Inflammatory macrophage treated with lipopolysaccharide for 1 hour (primary cell): ENCODE measurements around the gene MFSD6.
A peak's percentile ranks its signal among the peaks of the same experiment; 100 is the strongest.
"Not testable (repeated sequence)": the region's sequence is repeated elsewhere in the genome, so short reads cannot be mapped to it uniquely, and the experiment has no call there.

Source experiments
- DNase-seq, 2 donors: peaks; one replicate each; pipeline ENCODE4 v3.0.0-alpha.2; 2020 to 2022

Gene MFSD6

GRCh38 chr2:190504912-190505311, 96.8 kb downstream of the MFSD6 start:
- no peak for DNase-seq

GRCh38 chr2:190505696-190506095, 97.5 kb downstream of the MFSD6 start:
- no peak for DNase-seq

- no peak for DNase-seq
Observed at GRCh38 chr2:190506666-190507065, 98.5 kb downstream of the MFSD6 start.

- DNase-seq = no peak
Observed at GRCh38 chr2:190507135-190507534, 99.0 kb downstream of the MFSD6 start.

- not testable (repeated sequence) for DNase-seq
Observed at GRCh38 chr2:190509895-190510294, 101.7 kb downstream of the MFSD6 start.

- no peak for DNase-seq
Observed at GRCh38 chr2:190511104-190511503, 102.9 kb downstream of the MFSD6 start.

GRCh38 chr2:190512539-190513095, 104.5 kb downstream of the MFSD6 start:
- DNase-seq = peak in 1 of 2 donors; percentile 34

GRCh38 chr2:190513877-190514276, 105.7 kb downstream of the MFSD6 start:
- no peak for DNase-seq

- no peak for DNase-seq
Observed at GRCh38 chr2:190514676-190515075, 106.5 kb downstream of the MFSD6 start.

GRCh38 chr2:190515687-190516086, 107.5 kb downstream of the MFSD6 start:
- DNase-seq = no peak

- no peak for DNase-seq
Observed at GRCh38 chr2:190517468-190517867, 109.3 kb downstream of the MFSD6 start.

- no peak for DNase-seq
Observed at GRCh38 chr2:190519975-190520767, 112.0 kb downstream of the MFSD6 start.

GRCh38 chr2:190524928-190525327, 116.8 kb downstream of the MFSD6 start:
- no peak for DNase-seq

- DNase-seq = peak; percentile 71 to 80
Observed at GRCh38 chr2:190526105-190526750, 118.1 kb downstream of the MFSD6 start.

- no peak for DNase-seq
Observed at GRCh38 chr2:190527214-190527613, 119.1 kb downstream of the MFSD6 start.

GRCh38 chr2:190527918-190528317, 119.8 kb downstream of the MFSD6 start:
- no peak for DNase-seq

GRCh38 chr2:190528521-190529001, 120.4 kb downstream of the MFSD6 start:
- peak; percentile 46 to 86 for DNase-seq

GRCh38 chr2:190529486-190530247, 121.5 kb downstream of the MFSD6 start:
- DNase-seq = peak; percentile 21 to 26

- no peak for DNase-seq
Observed at GRCh38 chr2:190530248-190530900, 122.2 kb downstream of the MFSD6 start.

- DNase-seq = no peak
Observed at GRCh38 chr2:190532581-190532980, 124.4 kb downstream of the MFSD6 start.

- no peak for DNase-seq
Observed at GRCh38 chr2:190533175-190533967, 125.2 kb downstream of the MFSD6 start.

GRCh38 chr2:190533968-190534309, 125.8 kb downstream of the MFSD6 start:
- DNase-seq = no peak
